ENCODE data around the gene ZNF740. TPM values are rescaled to one million over a fixed set of nuclear protein-coding genes. Genes with fewer than 3 reads are reported as not detected.

The ZNF740 gene
- total RNA-seq, 1 donor from 2014 or later, result 67.2 TPM

DNA sequence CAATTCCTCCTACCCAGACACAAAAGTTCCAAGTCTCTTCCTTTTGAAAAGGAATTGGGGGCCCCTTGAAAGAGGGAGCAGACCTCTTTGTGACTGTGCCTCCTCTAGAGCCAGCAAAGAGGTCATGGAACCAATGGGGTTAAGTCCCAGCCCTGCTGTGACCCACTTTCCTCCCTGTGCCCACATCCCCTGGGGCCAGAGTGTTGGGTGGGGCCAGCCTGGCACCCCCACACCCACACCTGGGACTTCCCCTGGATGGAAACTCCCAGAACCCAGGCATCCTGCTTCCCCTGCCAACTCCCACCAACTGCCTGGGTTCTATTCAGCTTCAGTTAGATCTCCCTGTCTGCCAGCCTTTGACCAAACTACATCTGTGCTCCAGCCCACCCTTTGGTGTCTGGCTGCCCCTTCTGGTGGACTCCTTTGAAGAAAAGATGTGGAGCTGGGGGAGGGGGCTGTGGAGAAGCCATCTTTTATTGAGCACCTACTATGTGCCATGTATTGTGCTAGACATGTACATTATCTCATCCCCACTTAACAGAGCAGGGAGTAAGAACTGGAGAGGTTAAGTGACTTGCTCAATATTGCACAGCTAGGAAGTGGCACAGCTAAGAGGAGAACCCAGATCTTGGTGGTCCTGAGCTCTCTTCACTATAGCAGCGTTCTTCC is 56.1 kb downstream of the ZNF740 start:
- ChIA-PET POLR2A (interaction anchor here (0.6 to 1.4 kb wide), 5 partner anchors 15 to 103 kb away, joined by 3 to 5 read pairs (median 4); no protein-coding TSS in a partner anchor), CTCF (no interaction called here)
- H3K4me3 Mint-ChIP-seq, result no peak overlapping the region
- peaks cover 2% of the 10 kb centered on the region for H3K27me3 Mint-ChIP-seq
- ATAC-seq (ENCODE audit: low read depth) (peak; percentile 42), DNase-seq (no peak)
- H3K27ac Mint-ChIP-seq, result no peak overlapping the region
- H3K36me3 Mint-ChIP-seq (ENCODE audit: low read depth), result no peaks in the 10 kb centered on the region
- TF ChIP-seq, protein P1, sequence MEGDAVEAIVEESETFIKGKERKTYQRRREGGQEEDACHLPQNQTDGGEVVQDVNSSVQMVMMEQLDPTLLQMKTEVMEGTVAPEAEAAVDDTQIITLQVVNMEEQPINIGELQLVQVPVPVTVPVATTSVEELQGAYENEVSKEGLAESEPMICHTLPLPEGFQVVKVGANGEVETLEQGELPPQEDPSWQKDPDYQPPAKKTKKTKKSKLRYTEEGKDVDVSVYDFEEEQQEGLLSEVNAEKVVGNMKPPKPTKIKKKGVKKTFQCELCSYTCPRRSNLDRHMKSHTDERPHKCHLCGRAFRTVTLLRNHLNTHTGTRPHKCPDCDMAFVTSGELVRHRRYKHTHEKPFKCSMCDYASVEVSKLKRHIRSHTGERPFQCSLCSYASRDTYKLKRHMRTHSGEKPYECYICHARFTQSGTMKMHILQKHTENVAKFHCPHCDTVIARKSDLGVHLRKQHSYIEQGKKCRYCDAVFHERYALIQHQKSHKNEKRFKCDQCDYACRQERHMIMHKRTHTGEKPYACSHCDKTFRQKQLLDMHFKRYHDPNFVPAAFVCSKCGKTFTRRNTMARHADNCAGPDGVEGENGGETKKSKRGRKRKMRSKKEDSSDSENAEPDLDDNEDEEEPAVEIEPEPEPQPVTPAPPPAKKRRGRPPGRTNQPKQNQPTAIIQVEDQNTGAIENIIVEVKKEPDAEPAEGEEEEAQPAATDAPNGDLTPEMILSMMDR (IDR thresholded peaks at IDR 0.05), result no peak
- H3K9me3 Mint-ChIP-seq, result no peaks in the 10 kb centered on the region
- H3K4me1 Mint-ChIP-seq, result peaks cover 48% of the 10 kb centered on the region
- intact Hi-C loops (cut with micrococcal nuclease), result no loop called here

DNA sequence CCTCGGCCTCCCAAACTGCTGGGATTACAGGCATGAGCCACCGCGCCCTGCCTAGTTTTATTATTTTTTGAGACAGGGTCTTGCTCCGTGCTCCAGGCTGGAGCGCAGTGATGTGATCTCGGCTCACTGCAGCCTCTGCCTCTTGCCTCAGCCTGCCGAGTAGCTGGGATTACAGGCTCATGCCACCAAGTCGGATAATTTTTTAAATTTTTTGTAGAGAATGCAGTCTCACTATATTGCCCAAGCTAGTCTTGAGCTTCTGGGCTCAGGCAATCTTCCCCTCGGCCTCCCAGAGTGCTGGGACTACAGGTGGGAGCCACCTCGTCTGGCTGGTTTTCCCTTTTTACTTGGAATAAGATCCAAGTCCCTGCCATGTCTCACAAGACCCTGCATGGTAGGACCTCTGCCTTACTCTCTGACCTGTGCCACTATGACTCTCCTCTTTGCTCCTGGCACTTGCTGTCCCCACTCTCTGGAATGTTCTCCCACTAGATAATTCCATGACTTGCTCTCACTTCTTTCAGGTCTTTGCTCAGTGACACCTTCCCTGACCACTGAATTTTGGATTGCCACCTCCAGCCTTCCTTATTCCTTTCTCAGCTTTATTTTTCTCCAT is 59.2 kb downstream of the ZNF740 start:
- Mint-ChIP-seq H3K4me3 (no peak overlapping the region), H3K27ac (no peak overlapping the region), H3K27me3 (peaks cover 4% of the 10 kb centered on the region), H3K9me3 (no peaks in the 10 kb centered on the region), H3K36me3 (ENCODE audit: low read depth) (no peaks in the 10 kb centered on the region), H3K4me1 (peaks cover 37% of the 10 kb centered on the region)
- intact Hi-C loops (cut with micrococcal nuclease), result no loop called here
- no peak for DNase-seq
- TF ChIP-seq, protein P1 (IDR thresholded peaks at IDR 0.05), result no peak
- ChIA-PET POLR2A (interaction anchor here (0.6 to 0.7 kb wide), 3 partner anchors 25 to 49 kb away, joined by 3 to 6 read pairs (median 4); no protein-coding TSS in a partner anchor), CTCF (no interaction called here)
- no peak for ATAC-seq (ENCODE audit: low read depth)

DNA sequence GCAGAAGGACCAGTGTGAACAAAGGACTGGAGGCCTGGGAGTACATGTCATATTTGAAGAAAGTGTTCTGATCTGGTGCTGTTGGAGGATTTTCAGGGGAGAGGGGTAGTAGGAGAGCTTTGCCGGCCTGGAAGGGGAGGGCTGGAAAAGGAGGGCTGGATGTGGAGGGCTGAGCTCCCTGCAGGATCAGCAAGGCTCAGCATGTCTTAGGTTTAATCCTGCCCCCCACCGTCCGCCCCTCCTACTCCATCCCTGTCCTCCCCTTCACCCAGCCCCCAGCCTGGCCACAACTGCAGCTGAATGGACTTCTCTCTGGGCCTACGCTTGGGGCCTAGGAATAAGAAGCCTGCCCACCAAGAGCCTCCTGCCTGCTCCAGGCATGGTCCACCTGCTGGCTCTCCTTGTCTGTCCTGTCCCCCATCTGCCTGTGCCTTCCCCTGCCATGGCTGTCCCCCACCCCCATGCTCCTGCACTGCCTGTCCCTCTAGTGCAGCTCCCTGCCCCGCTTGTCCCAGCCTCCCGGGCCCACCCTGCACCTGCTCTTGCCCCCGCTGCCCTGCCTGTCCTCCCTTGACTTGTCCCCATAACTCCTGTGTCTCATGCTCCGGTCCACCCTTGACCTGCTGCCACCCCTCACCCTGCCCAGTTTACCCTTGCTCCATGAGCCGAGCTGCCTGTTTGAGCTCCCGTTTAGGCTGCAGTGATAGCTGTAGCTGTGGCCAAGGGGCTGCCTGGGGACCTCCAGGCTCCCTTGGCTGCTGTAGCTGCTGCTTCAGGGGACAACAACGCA is 61.3 kb downstream of the ZNF740 start:
- ChIA-PET CTCF (interaction anchor here (1.3 kb wide), 2 partner anchors 28 to 84 kb away, joined by 3 to 5 read pairs; no protein-coding TSS in a partner anchor), POLR2A (interaction anchor here (0.7 to 1.4 kb wide), 2 partner anchors 10 to 113 kb away, joined by 4 to 10 read pairs; a partner anchor contains a TSS)
- no peak for DNase-seq
- Mint-ChIP-seq H3K27ac (no peak overlapping the region), H3K36me3 (ENCODE audit: low read depth) (no peaks in the 10 kb centered on the region), H3K9me3 (no peaks in the 10 kb centered on the region), H3K27me3 (peaks cover 4% of the 10 kb centered on the region), H3K4me3 (no peak overlapping the region), H3K4me1 (peaks cover 20% of the 10 kb centered on the region)
- intact Hi-C loops (cut with micrococcal nuclease), result no loop called here
- ATAC-seq (ENCODE audit: low read depth), result no peak
- TF ChIP-seq, protein P1 (IDR thresholded peaks at IDR 0.05), result no peak

DNA sequence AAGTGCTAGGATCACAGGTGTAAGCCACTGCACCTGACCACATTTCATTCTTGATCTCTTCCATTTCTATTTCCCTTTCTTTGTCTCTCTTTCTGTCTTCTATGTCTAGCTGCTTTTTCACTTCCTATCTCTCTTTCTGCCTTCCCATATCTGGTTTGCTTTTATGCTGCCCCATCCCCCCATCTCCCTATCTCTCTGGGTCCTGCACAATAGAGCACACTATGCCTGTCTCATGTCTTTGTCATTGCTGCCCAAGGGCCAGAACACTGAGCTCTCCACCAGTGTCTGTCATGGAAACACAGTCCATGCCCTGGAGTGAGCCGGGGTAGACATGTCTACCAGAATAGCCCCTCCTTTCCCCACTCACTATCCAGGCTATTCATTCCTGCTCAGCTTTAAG is 63.8 kb downstream of the ZNF740 start:
- CTCF ChIA-PET, result interaction anchor here (0.8 to 2.9 kb wide), 2 partner anchors 31 to 101 kb away, joined by 3 to 13 read pairs; no protein-coding TSS in a partner anchor
- TF ChIP-seq, protein P1 (IDR thresholded peaks at IDR 0.05), result no peak
- POLR2A ChIA-PET, result interaction anchor here (0.6 to 1.3 kb wide), 3 partner anchors 20 to 54 kb away, joined by 4 to 6 read pairs (median 4); no protein-coding TSS in a partner anchor
- no peaks in the 10 kb centered on the region for H3K36me3 Mint-ChIP-seq (ENCODE audit: low read depth)
- DNase-seq, result no peak
- intact Hi-C loops (cut with micrococcal nuclease), result no loop called here
- no peaks in the 10 kb centered on the region for H3K9me3 Mint-ChIP-seq
- ATAC-seq (ENCODE audit: low read depth), result no peak
- H3K27ac Mint-ChIP-seq, result no peak overlapping the region
- peaks cover 4% of the 10 kb centered on the region for H3K27me3 Mint-ChIP-seq
- no peak overlapping the region for H3K4me3 Mint-ChIP-seq
- peaks cover 13% of the 10 kb centered on the region for H3K4me1 Mint-ChIP-seq

Other genes with a start within 250 kb of the ZNF740 start
- gene KRT18, start 231.6 kb upstream of the ZNF740 start, total RNA-seq, result 3.9 and 4.7 TPM in 2 replicates
- gene EIF4B, start 174.3 kb upstream of the ZNF740 start, total RNA-seq, result 726 and 733 TPM in 2 replicates
- 0.29 and 1.5 TPM in 2 replicates for gene TNS2, start 130.7 kb upstream of the ZNF740 start, total RNA-seq
- 32.5 and 33.9 TPM in 2 replicates for gene SPRYD3, start 101.3 kb upstream of the ZNF740 start, total RNA-seq
- not detected in 2 replicates for gene IGFBP6, start 83.1 kb upstream of the ZNF740 start, total RNA-seq
- not detected in 2 replicates for gene SOAT2, start 77.2 kb upstream of the ZNF740 start, total RNA-seq
- 25.7 and 34.6 TPM in 2 replicates for gene CSAD, start 203 bp downstream of the ZNF740 start, total RNA-seq
- 137 and 139 TPM in 2 replicates for gene ITGB7, start 26.5 kb downstream of the ZNF740 start, total RNA-seq
- gene RARG, start 51.5 kb downstream of the ZNF740 start, total RNA-seq, result 5.5 and 7.5 TPM in 2 replicates
- gene ESPL1, start 87.6 kb downstream of the ZNF740 start, total RNA-seq, result 6.2 and 8.2 TPM in 2 replicates
- 486 and 578 TPM in 2 replicates for gene PFDN5, start 114.8 kb downstream of the ZNF740 start, total RNA-seq
- gene MYG1, start 119.0 kb downstream of the ZNF740 start, total RNA-seq, result 59.1 and 65.3 TPM in 2 replicates
- gene AAAS, start 140.9 kb downstream of the ZNF740 start, total RNA-seq, result 57.3 and 72.1 TPM in 2 replicates
- gene SP7, start 155.6 kb downstream of the ZNF740 start, total RNA-seq, result not detected in 2 replicates
- 99.2 and 102 TPM in 2 replicates for gene SP1, start 199.5 kb downstream of the ZNF740 start, total RNA-seq
- gene AMHR2, start 243.1 kb downstream of the ZNF740 start, total RNA-seq, result not detected in 2 replicates

All from activated B cell treated with CpG ODN at 0.5 μM for 24 hours (primary cell).